Testis (tissue), 3 donors: ENCODE results near the gene TRMT2A. TPM values are rescaled to one million over a fixed set of nuclear protein-coding genes. Genes with fewer than 3 reads are reported as not detected.

Experiments used
- DNase-seq: peaks from one replicate; pipeline ENCODE4 v3.0.0-alpha.2; 2019
- H3K27ac ChIP-seq, 2 donors: fragments of 200-600 bp; sonication (generic); one replicate each; pipeline ENCODE4 v1.5.1; 2019
- H3K27me3 ChIP-seq: fragments of 200-600 bp; sonication (generic); one replicate; pipeline ENCODE4 v1.5.1; 2019
- H3K36me3 ChIP-seq: fragments of 200-600 bp; sonication (generic); one replicate; pipeline ENCODE4 v1.5.1; 2017; ENCODE audit warnings: low read depth; ENCODE audit errors: missing control alignments
- H3K4me1 ChIP-seq: fragments of 200-600 bp; sonication (generic); one replicate; pipeline ENCODE4 v1.5.1; 2019
- H3K4me3 ChIP-seq, 2 donors: fragments of 200-600 bp; sonication (generic); one replicate each; pipeline ENCODE4 v1.5.1; 2017 to 2019
- H3K9me3 ChIP-seq: fragments of 200-600 bp; sonication (generic); one replicate; pipeline ENCODE4 v1.5.1; 2017
- POLR2A ChIP-seq: fragments of 450-650 bp; IDR thresholded peaks from one replicate; pipeline ENCODE4 v1.6.1; 2017; ENCODE audit warnings: antibody characterized with exemption, mild to moderate bottlenecking, moderate library complexity
- WGBS, 2 donors: methylation state at CpG; one replicate each; pipeline ENCODE4 v1.1.5; 2018; 5-methylcytosine and 5-hydroxymethylcytosine counted together
- intact Hi-C: fragments of 100-400 bp; cut with DNase I; formaldehyde crosslinking; loops from one replicate; pipeline ENCODE4 v1.15.1; 2023; ENCODE audit warnings: low total_unique reads
- polyA plus RNA-seq: library from polyadenylated mRNA; stranded (reverse); fragments of 350-450 nt; fragmentation: Illumina TruSeq; extraction: RNeasy Lipid Tissue Mini Kit (QIAGEN cat#74804); gene quantifications from one replicate; pipeline ENCODE4 v1.2.3, GENCODE V29; 2014; ENCODE audit warnings: low read depth, low replicate concordance; ENCODE audit not compliant: insufficient read depth
- total RNA-seq, 2 donors: library from RNA; depleted of rRNA; stranded (reverse); fragments of >200 nt; gene quantifications; one replicate each; pipeline ENCODE4 v1.2.3, GENCODE V29; 2016
- TF ChIP-seq, protein P1 (sequence below), 3 experiments: fragments of 450-650 bp in 2 of 3; fragments of 200-600 bp in 1 of 3; sonication (generic) in 1 of 3; IDR thresholded peaks; one replicate each; pipeline ENCODE4 v1.5.1; 2016 to 2019; ENCODE audit warnings: antibody characterized with exemption in 3 of 3, mild to moderate bottlenecking in 2 of 3, moderate library complexity in 1 of 3

Gene TRMT2A
- total and polyA plus RNA-seq, 3 donors from 2014 or later, result 82.7 to 122 (median 97.2) TPM

DNA sequence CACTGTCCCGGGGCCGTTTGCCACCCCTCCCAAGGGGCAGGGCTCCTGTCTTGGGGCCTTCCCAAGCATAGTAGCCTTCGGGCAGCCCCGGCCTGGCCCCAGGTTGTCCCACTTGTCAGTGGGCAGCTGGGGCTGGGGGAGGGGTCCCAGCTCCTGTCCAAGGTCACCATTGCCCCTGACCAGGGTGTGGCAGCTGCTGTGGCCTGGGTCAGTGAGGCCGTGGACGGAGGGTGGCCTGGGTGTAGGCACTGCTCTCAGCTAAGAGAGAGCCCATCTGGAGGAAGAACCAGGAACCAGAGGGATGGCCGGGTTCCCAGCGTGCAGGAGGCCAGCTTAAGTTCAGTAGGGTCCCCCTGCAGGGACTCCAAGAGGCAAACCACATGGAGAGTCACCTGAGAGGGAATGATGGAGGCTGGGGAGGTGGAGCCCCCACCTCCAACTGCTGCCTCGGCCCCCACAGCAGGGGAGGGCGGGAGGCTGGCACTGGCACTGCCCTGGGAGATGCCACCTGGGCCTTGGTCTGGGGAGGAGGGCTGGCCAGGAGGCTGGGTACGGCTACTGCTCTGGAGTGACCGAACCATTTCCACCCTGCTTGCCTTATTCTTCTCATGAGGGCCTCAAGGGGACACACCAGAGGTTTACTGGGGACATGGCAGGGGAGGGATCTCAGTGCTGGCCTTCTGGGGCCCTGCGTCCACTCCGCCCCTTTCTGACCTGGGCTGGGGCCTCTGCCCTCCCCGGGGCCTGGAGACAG lies 40.6 kb upstream of the TRMT2A start:
- 57 to 74% methylated on average over 7 to 15 of the region's 15 CpGs for WGBS, 2 donors
- TF ChIP-seq, protein P1, sequence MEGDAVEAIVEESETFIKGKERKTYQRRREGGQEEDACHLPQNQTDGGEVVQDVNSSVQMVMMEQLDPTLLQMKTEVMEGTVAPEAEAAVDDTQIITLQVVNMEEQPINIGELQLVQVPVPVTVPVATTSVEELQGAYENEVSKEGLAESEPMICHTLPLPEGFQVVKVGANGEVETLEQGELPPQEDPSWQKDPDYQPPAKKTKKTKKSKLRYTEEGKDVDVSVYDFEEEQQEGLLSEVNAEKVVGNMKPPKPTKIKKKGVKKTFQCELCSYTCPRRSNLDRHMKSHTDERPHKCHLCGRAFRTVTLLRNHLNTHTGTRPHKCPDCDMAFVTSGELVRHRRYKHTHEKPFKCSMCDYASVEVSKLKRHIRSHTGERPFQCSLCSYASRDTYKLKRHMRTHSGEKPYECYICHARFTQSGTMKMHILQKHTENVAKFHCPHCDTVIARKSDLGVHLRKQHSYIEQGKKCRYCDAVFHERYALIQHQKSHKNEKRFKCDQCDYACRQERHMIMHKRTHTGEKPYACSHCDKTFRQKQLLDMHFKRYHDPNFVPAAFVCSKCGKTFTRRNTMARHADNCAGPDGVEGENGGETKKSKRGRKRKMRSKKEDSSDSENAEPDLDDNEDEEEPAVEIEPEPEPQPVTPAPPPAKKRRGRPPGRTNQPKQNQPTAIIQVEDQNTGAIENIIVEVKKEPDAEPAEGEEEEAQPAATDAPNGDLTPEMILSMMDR (IDR thresholded peaks at IDR 0.05), result no peak
- TF ChIP-seq POLR2A, result no peak
- H3K36me3 ChIP-seq, result no peaks in the 10 kb centered on the region
- no peaks in the 10 kb centered on the region for H3K27me3 ChIP-seq
- no peak overlapping the region for H3K27ac ChIP-seq
- no peaks in the 10 kb centered on the region for H3K9me3 ChIP-seq
- DNase-seq, result no peak
- no peak overlapping the region for H3K4me3 ChIP-seq
- peaks cover 4% of the 10 kb centered on the region for H3K4me1 ChIP-seq
- intact Hi-C loops, result loop anchor here (5.0 kb wide), 2 partner anchors 110 to 125 kb away; partner anchors contain the start of gene RTN4R

DNA sequence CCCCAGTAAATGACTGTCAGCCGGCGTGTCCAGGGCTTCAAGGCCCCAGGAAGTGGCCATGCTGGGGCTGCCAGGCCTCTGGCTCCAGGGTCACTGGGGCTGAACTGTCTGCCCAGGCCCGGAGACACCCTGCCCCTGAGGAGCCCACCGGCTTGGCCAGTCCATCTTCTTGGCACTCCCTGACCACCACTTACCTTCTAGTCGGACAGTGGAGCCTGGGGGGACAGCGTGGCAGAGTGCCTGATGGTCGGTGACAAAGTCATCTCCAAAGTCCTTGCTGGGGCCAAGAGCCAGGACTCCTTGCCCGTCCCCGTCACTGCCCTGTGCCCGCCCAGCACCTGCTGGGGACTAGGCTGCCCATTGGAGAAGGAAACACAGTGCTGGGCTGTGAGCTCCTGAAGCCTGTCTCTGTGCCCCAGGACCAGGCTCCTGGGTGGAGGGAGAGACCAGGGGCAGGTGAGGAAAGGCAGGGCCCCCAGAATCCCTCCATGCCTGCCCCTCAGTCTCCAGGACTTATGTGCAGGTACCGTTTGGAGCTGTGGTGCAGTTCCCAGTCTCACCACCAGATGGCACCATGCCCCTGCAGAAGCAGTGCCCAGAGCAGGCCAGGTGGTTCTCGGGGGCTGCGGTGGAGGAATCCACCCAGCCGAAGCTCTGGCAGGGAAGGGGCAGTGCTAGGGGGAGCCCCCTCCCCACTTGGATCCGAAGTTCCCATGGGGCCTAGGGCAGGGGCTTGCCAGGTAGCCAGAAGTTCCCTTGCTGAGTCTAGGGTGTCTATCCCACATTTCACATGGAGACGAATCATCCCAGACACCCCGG lies 39.8 kb upstream of the TRMT2A start:
- DNase-seq, result peak; percentile 95
- Histone ChIP-seq H3K9me3 (no peaks in the 10 kb centered on the region), H3K27ac (no peak overlapping the region), H3K4me1 (peaks cover 4% of the 10 kb centered on the region), H3K36me3 (no peaks in the 10 kb centered on the region), H3K4me3 (no peak overlapping the region), H3K27me3 (no peaks in the 10 kb centered on the region)
- intact Hi-C loops, result loop anchor here (5.0 kb wide), 2 partner anchors 110 to 125 kb away; partner anchors contain the start of gene RTN4R
- TF ChIP-seq, protein P1 (IDR thresholded peaks at IDR 0.05), result peak; percentile 99 to 100 (median 100)
- no peak for TF ChIP-seq POLR2A
- WGBS, 2 donors, result 50 to 84% methylated on average over 6 to 17 of the region's 17 CpGs

DNA sequence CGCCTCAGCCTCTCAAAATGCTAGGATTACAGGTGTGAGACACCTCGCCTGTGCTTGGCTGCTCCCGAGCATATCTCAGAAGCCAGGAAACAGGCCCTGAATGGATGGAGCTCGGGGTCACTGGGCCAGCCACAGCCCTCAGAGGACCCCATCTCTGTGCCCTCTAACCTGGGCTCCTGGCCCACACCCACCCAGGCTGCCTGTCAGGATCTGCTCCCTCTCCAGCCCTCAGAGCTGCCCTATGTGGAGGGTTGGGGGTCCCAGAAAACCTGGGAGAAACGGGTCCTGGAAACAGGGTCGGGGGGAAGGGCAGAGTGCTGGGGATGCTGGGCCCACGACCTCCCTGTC lies 39.0 kb upstream of the TRMT2A start:
- H3K4me1 ChIP-seq, result peaks cover 4% of the 10 kb centered on the region
- no peak for TF ChIP-seq POLR2A
- TF ChIP-seq, protein P1 (IDR thresholded peaks at IDR 0.05), result no peak
- WGBS, 2 donors, result 56 to 82% methylated on average over 4 to 7 of the region's 7 CpGs
- H3K4me3 ChIP-seq, result no peak overlapping the region
- H3K9me3 ChIP-seq, result no peaks in the 10 kb centered on the region
- intact Hi-C loops, result loop anchor here (5.0 kb wide), 2 partner anchors 111 to 126 kb away; partner anchors contain the start of gene RTN4R
- H3K36me3 ChIP-seq, result no peaks in the 10 kb centered on the region
- no peaks in the 10 kb centered on the region for H3K27me3 ChIP-seq
- H3K27ac ChIP-seq, result no peak overlapping the region
- DNase-seq, result no peak

DNA sequence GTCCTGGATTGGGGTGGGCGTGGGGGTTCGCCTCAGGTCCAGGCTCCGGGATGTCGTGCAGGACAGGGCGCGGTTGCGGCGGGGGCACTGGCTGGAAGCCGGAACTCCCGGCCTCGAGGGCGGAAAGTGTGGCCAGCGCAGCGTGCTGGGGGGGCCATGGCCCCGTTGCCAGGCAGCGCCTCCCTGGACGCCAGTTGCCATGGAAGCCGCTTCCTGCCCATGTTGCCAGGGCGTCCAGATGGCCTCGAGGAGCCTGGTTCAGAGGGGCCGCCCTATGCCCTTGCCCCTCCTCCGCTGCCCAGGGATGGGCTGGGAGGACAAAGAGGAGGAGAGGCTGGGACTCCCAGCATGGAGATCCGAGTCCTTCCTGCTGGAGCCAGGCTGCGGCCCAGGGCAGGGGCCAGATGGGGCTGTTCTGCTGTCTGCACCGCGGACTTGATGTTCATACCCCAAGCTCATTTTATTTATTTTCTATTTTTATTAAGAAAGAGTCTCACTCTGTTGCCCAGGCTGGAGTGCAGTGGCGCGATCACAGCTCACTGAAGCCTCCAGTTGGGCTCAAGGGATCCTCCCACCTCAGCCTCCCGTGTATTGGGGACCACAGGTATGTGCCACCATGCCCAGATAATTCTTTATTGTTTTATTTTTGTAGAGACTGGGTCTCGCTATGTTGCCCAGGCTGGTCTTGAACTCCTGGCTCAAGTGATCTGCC lies 38.5 kb upstream of the TRMT2A start:
- no peak overlapping the region for H3K4me3 ChIP-seq
- no peaks in the 10 kb centered on the region for H3K27me3 ChIP-seq
- TF ChIP-seq, protein P1 (IDR thresholded peaks at IDR 0.05), result no peak
- no peak for TF ChIP-seq POLR2A
- WGBS, 2 donors, result 62 to 76% methylated on average over 9 to 29 of the region's 30 CpGs
- H3K9me3 ChIP-seq, result no peaks in the 10 kb centered on the region
- H3K27ac ChIP-seq, result no peak overlapping the region
- no peak for DNase-seq
- peaks cover 4% of the 10 kb centered on the region for H3K4me1 ChIP-seq
- H3K36me3 ChIP-seq, result no peaks in the 10 kb centered on the region
- intact Hi-C loops, result loop anchor here (5.0 kb wide), 2 partner anchors 112 to 127 kb away; partner anchors contain the start of gene RTN4R
